Psoas muscle (tissue), 8 donors: ENCODE data around the gene CERS6. TPM values are rescaled to one million over a fixed set of nuclear protein-coding genes. Genes with fewer than 3 reads are reported as not detected.

Source experiments
- ATAC-seq, 4 donors: fragments of 200-7000 bp; cut with Tn5 transposase; one replicate each; pipeline ENCODE4 v1.9.1; 2020; ENCODE audit warnings: moderate library complexity in 3 of 4, mild to moderate bottlenecking in 2 of 4
- DNase-seq, 2 donors: peaks; one replicate each; pipeline ENCODE4 v3.0.0-alpha.2; 2020
- H3K27ac ChIP-seq: fragments of 200-600 bp; one replicate; pipeline ENCODE4 v1.8.0; 2022
- H3K27me3 ChIP-seq, 3 donors: fragments of 200-600 bp in 1 of 3; one replicate each; pipeline versions ENCODE4 v1.6.1 to v1.8.0; 2013 to 2022; ENCODE audit warnings: low read length in 2 of 3, mild to moderate bottlenecking in 2 of 3, moderate library complexity in 1 of 3; ENCODE audit not compliant: insufficient read depth in 3 of 3
- H3K36me3 ChIP-seq, 2 donors: fragments of 200-600 bp in 1 of 2; one replicate each; pipeline versions ENCODE4 v1.6.1 to v1.8.0; 2013 to 2022; ENCODE audit warnings: low read depth in 1 of 2, mild to moderate bottlenecking in 1 of 2, moderate library complexity in 1 of 2; ENCODE audit not compliant: insufficient read depth in 1 of 2
- H3K4me1 ChIP-seq: fragments of 200-600 bp; one replicate; pipeline ENCODE4 v1.8.0; 2022
- H3K4me3 ChIP-seq: fragments of 200-600 bp; one replicate; pipeline ENCODE4 v1.8.0; 2022; ENCODE audit warnings: mild to moderate bottlenecking
- H3K9me3 ChIP-seq: fragments of 200-600 bp; one replicate; pipeline ENCODE4 v1.8.0; 2022
- CTCF ChIP-seq: fragments of 200-600 bp; IDR thresholded peaks from one replicate; pipeline ENCODE4 v1.8.0; 2022; ENCODE audit warnings: antibody characterized with exemption
- WGBS, 3 donors: extraction: QIAGEN DNeasy Blood & Tissue Kit; methylation state at CpG; one replicate each; pipeline versions ENCODE4 v1.1.6 to v1.1.7; 2013; 5-methylcytosine and 5-hydroxymethylcytosine counted together
- intact Hi-C, 2 donors: fragments of 100-400 bp; cut with DNase I; formaldehyde crosslinking; loops; one replicate each; pipeline versions ENCODE4 v1.11.0 to v1.14.2; 2022
- polyA plus RNA-seq, 3 donors: library from polyadenylated mRNA; stranded (reverse); fragments of 200-250 nt; gene quantifications; one replicate each; pipeline ENCODE4 v1.2.3, GENCODE V29; 2013
- total RNA-seq, 4 donors: library from RNA; stranded (reverse); fragmentation: NEBNext Ultra II Directional in 2 of 4; extraction: Animal tissue kit (Norgen Biotek cat#: 25700) in 2 of 4; gene quantifications; one replicate each; pipeline versions ENCODE4 v1.2.1 to v1.2.4, GENCODE V29; 2021 to 2023
- donor health status: healthy with polysubstance abuse.
- donor health status: DM: no; HTN: no; CAD: no; lungs with moderate emphysema.
- donor health status: Bipolar disorder and iron deficiency.
- donor health status: healthy.
- donor health status: DM: yes; HTN: yes; CAD: no.
- donor health status: DM: no; HTN: no; CAD: no.
- donor health status: DM: no; HTN: no; CAD: no.
- donor health status: DM: yes; HTN: yes; CAD: no.

Gene CERS6
- total and polyA plus RNA-seq, 7 donors, result 4.8 to 18.1 (median 11.2) TPM

GRCh38 chr2:168462543-168463045, 6.5 kb downstream of the CERS6 start:
- TF ChIP-seq CTCF, result no peak
- H3K4me3 ChIP-seq, result no peak overlapping the region
- ATAC-seq, result no peak
- intact Hi-C loops, result no loop called here
- H3K27me3 ChIP-seq, result no peaks in the 10 kb centered on the region
- H3K9me3 ChIP-seq, result no peaks in the 10 kb centered on the region
- 86 to 95% (median 88%) methylated on average over 2 of the region's 2 CpGs for WGBS, 3 donors
- H3K36me3 ChIP-seq, result no peaks in the 10 kb centered on the region
- peaks cover 44% of the 10 kb centered on the region for H3K4me1 ChIP-seq
- no peak for DNase-seq
- H3K27ac ChIP-seq, result no peak overlapping the region

DNA sequence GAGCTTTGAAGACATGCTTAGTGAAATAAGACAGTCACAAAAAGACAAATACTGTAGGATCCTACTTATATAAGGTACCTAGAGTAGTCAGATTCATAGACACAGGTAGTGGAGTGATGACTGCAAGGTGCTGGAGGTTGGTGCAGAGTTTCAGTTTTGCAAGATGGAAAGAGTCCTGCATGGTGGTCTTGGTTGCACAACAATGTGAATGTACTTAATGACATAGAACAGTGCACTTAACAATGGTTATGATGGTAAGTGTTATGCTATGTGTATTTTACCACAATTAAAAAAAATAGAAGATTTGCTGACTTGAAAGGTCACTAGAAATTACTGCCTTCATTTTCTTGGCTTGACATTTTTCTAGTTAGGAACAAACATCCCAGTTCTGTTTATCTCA, 9.5 kb downstream of the CERS6 start:
- H3K36me3 ChIP-seq, result no peaks in the 10 kb centered on the region
- peaks cover 36% of the 10 kb centered on the region for H3K4me1 ChIP-seq
- no peak for DNase-seq
- no peak for TF ChIP-seq CTCF
- no peak for ATAC-seq
- no peak overlapping the region for H3K27ac ChIP-seq
- H3K9me3 ChIP-seq, result no peaks in the 10 kb centered on the region
- intact Hi-C loops, result no loop called here
- H3K27me3 ChIP-seq, result no peaks in the 10 kb centered on the region
- no peak overlapping the region for H3K4me3 ChIP-seq

- Histone ChIP-seq H3K36me3 (no peaks in the 10 kb centered on the region), H3K4me3 (peak overlapping the region; percentile 22), H3K4me1 (peaks cover 35% of the 10 kb centered on the region), H3K27ac (no peak overlapping the region), H3K9me3 (no peaks in the 10 kb centered on the region), H3K27me3 (no peaks in the 10 kb centered on the region)
- ATAC-seq (no peak), DNase-seq (no peak)
- 47 to 81% (median 71%) methylated on average over 2 of the region's 2 CpGs for WGBS, 3 donors
- intact Hi-C loops, result no loop called here
- TF ChIP-seq CTCF, result no peak
These were observed 10.2 kb downstream of the CERS6 start for GRCh38 chr2:168466190-168466737.

GRCh38 chr2:168466834-168467565, 10.9 kb downstream of the CERS6 start:
- Histone ChIP-seq H3K27ac (no peak overlapping the region), H3K4me1 (peaks cover 28% of the 10 kb centered on the region), H3K9me3 (no peaks in the 10 kb centered on the region), H3K4me3 (peak overlapping the region; percentile 22), H3K36me3 (no peaks in the 10 kb centered on the region), H3K27me3 (no peaks in the 10 kb centered on the region)
- 23 to 32% (median 32%) methylated on average over 3 of the region's 3 CpGs for WGBS, 3 donors
- no peak for TF ChIP-seq CTCF
- intact Hi-C loops, result no loop called here
- DNase-seq (no peak), ATAC-seq (peak in 1 of 4 donors; percentile 42)
